Amniotic epithelial cell (primary cell): ENCODE measurements around the gene GOLGA3.
"Not testable (repeated sequence)": the region's sequence is repeated elsewhere in the genome, so short reads cannot be mapped to it uniquely, and the experiment has no call there.

Experiments
- DNase-seq: peaks from one replicate; pipeline ENCODE4 v3.0.0-alpha.2; 2010; ENCODE audit warnings: low read depth

GOLGA3 gene

GRCh38 chr12:132776816-132777568, 51.7 kb downstream of the GOLGA3 start:
- no peak for DNase-seq

DNA sequence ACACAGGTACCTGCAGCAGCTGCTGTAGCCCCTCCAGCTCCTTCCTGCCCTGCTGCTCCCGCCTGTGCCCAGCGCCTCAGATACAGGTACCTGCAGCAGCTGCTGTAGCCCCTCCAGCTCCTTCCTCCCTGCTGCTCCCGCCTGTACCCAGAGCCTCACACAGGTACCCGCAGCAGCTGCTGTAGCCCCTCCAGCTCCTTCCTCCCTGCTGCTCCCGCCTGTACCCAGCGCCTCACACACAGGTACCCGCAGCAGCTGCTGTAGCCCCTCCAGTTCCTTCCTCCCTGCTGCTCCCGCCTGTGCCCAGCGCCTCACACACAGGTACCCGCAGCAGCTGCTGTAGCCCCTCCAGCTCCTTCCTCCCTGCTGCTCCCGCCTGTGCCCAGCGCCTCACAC, 52.4 kb downstream of the GOLGA3 start:
- not testable (repeated sequence) for DNase-seq

DNA sequence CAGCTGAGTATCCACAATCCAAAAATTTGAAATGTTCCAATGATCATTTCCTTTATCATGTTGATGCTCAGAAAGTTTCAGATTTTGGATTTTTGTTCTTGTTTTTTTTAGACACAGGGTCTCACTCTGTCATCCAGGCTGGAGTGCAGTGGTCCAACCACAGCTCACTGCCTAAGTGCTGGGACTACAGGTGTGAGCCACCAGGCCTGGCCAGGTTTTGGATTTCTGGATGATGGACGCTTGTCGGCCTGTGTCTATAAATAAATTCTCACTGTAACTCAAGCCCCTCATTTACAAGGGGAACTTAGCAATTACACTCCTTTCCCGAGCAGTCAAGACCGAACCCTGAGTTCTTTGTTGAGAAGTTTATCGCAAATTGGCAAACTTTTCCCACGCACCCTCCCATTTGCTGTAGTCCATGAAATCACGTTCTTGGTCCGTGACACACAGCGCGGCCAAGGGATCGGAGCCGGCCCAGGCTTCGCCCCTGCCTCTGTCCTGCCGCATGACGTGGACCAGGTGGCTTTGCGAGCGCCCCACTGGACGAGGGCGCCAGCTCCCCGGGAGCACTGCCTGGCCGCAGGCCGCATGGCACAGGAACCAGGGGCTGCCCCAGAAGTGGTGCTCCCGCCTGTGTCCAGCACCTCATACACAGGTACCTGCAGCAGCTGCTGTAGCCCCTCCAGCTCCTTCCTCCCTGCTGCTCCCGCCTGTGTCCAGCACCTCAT, 53.0 kb downstream of the GOLGA3 start:
- DNase-seq = no peak

GRCh38 chr12:132774646-132775275, 53.9 kb downstream of the GOLGA3 start:
- DNase-seq = no peak

DNA sequence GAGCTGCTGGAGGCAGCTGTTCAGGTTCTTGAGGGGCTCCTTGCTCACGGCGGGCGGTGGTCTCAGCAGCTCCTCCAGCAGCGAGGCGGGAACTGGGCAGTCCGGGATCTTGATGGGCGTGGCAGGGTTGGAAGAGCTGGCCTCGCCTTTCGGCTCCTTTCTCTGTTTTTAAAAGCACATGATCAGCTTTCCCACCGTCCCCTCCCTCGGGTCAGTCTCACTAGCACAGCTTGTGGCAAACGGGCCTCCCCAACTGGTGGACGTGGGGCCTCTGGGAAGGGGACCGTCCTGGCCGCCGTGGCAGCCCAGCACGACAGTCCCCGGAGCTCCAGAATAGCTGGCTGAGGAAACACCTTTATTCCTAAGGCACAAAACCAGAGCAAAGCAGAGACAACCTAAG, 54.5 kb downstream of the GOLGA3 start:
- no peak for DNase-seq

GRCh38 chr12:132773077-132773955, 55.4 kb downstream of the GOLGA3 start:
- DNase-seq = no peak

GRCh38 chr12:132772606-132773005, 56.1 kb downstream of the GOLGA3 start:
- DNase-seq = no peak

DNA sequence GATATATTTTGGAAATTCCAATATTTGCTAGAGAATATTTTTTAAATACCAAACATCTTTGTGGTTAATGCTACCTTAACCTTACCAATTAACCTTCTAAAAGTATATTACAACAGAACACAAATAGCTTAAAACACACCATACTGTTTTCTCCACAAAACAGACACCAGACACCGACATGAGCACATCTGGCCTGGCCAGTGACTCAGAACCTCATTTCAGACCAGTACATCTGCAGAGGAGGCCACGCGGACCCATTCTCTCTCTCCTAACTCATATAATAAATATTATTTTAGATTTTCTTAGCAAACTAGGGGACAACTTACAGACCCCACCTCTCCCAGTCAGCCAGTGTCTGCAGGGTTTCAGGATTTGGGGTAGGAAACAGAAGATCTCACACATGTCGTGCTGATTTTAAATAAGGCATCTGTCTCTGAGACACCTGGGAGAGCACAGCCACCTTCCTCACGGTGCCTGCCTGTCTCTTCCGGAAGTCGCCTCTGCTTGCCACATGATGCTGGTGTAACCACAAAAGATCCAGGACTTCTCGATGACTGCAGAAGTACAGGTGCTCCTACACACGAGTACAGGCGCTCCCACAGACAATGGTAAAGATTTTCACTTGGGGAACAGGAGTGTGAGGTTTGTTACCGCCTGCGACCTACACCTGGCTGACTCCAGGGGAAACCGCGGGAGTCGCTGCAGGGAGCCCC, 57.4 kb downstream of the GOLGA3 start:
- DNase-seq = peak; percentile 40

GRCh38 chr12:132766380-132767085, 62.1 kb downstream of the GOLGA3 start:
- DNase-seq = no peak

DNA sequence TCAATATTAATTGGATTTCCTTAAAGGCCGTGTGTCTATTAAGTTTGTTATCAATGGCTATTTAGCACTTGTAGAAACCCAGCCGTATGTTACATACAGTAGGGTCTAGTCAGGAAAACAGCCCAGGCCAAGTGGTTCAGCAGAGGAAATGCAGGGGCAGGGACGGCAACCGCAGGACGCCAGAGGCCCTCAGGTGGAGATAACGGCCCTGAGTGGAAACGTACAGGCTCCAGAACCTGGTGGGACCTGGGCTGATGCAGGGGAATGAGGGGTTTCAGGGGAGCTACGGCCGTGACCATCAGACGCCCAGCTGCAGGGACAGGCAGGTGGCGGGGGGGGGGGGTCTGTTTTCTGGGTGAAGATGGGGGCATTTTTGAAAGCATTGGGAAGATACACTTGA, 63.3 kb downstream of the GOLGA3 start:
- DNase-seq = no peak

DNA sequence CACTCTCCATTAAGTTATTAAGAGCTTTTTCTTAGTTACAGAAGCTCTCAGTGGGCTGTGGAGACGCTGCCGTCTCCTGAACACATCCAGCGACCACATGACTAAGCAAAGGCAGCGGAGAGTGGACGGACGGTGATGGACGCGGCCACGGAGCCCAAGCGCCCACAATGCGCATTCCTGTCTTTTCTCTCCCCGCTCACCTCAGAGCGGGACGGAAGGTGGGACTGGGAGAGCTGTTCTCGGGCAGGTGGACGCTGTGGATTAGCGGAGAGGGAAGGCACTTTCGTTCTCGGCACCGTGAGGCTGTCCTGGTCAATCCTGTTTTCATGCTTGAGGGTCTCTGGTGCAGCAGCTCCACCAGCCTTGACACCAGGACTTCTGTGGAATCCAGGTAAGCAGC, 64.4 kb downstream of the GOLGA3 start:
- DNase-seq = no peak

- DNase-seq = peak; percentile 91
These were observed 66.6 kb downstream of the GOLGA3 start for GRCh38 chr12:132761921-132762583.

DNA sequence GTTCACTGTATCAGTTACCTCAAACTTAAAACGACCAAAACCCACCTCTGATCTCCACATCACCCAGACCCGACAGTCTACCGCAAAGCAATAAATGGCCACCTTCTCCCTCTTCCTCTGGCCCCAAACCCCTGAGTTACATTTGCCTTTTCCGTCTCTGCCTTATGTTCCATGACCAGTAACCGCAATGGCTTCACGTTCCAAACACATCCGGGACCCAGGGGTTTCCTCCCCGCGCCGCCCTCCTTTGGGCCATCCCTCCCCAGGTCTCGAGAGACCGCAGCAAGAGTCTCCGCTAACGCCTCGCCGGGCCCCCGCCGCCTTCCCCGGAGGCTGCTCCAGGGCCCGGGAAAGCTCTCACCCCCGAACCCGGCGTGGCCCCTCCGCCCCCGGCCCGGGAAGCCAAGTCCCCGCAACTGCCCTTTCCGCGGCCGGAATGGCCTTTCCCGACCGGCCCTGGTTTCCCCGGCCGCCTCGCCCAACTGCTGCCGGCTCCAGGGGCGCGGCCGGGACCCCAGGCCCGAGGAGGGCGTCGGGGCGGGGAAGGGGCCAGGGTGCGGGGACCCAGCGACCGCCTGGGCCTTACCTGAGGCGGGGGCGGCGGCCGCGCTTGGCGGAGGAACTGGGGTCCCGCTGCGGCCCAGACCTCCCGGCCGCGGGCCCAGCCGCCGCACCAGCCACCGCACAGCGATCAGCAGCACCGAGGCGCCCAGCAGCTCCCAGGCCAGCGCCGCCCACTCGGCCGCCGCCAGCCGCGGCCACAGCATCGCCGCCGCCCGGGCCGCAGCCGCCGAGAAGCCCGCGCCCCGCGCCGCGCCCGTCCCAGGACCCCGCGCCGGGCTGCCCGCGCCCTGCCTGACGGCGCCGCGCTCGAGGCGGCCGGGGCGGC, 67.4 kb downstream of the GOLGA3 start, which contains the start of gene ANKLE2:
Gene ANKLE2, minus strand, starts transcription at position 801 of the 889 bp plus-strand sequence. Its CDS starts 34 bp downstream, at position 767.
- peak; percentile 62 for DNase-seq

GRCh38 chr12:132759359-132759758, 69.3 kb downstream of the GOLGA3 start:
- DNase-seq = no peak

- not testable (repeated sequence) for DNase-seq
These were observed 69.8 kb downstream of the GOLGA3 start for GRCh38 chr12:132758825-132759224.

GRCh38 chr12:132754160-132754932, 74.3 kb downstream of the GOLGA3 start:
- no peak for DNase-seq

DNA sequence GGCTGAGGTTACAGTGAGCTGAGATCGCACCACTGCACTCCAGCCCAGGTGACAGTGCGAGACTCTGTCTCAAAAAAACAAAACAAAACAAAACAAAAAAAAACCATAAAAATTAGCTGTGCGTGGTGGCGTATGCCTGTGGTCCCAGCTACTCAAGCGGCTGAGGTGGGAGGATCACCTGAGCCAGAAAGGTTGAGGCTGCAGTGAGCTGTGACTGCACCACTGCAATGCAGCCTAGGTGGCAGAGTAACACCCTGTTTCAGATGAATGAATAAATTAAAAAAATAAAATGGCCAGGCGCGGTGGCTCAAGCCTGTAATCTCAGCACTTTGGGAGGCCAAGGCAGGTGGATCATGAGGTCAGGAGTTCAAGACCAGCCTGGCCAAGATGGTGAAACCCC, 75.0 kb downstream of the GOLGA3 start:
- not testable (repeated sequence) for DNase-seq

GRCh38 chr12:132748319-132748718, 80.3 kb downstream of the GOLGA3 start:
- no peak for DNase-seq
